GM19035 (cell line): Measurements from ENCODE around the gene CLEC4M.

ENCODE experiments used
- ATAC-seq: cut with Tn5 transposase; IDR thresholded peaks from one replicate; pipeline ENCODE4 v1.9.1; 2021; ENCODE audit not compliant: unreplicated experiment

CLEC4M gene

GRCh38 chr19:7762719-7763293 is at the start of gene CLEC4M:
TSS of gene CLEC4M (plus strand) at chr19:7763243. CDS start at chr19:7763267, 24 bp downstream.
- ATAC-seq: no peak

DNA sequence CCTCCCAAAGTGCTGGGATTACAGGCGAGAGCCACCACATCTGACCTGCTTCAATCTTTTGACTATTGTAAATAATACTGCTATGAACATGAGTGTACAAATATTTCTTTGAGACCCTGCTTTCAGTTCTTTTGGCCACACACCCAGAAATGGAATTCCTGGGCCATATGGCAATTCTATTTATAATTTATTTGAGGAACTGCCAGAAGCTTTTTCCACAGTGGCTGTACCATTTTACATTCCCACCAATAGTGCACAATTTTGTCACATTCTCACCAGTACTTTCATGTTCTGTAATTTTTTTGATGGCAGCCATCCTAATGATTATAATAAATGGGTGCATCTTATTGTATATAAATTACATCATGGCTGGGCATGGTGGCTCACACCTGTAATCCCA is 47.4 kb upstream of the CLEC4M start:
- no peak for ATAC-seq

DNA sequence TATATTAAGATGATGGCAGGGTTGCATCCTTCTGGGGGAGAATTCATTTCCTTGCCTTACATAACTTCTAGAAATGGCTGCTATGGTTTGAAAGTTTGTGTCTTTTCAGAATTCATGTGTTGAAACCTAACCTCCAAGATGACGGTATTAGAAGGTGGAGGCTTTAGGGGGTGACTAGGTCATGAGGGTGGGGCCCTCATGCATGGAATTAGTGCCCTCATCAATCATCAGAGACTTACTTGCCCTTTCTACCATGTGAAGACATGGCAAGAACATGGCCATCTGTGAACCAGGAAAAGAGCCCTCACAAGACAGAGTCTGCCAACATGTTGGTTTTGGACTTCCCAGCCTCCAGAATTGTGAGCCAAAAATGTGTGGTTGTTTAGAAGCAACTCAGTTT is 46.3 kb upstream of the CLEC4M start:
- no peak for ATAC-seq

- ATAC-seq: no peak
Observed at GRCh38 chr19:7718668-7719067, 44.4 kb upstream of the CLEC4M start.

GRCh38 chr19:7720351-7720750 is 42.7 kb upstream of the CLEC4M start:
- no peak for ATAC-seq

DNA sequence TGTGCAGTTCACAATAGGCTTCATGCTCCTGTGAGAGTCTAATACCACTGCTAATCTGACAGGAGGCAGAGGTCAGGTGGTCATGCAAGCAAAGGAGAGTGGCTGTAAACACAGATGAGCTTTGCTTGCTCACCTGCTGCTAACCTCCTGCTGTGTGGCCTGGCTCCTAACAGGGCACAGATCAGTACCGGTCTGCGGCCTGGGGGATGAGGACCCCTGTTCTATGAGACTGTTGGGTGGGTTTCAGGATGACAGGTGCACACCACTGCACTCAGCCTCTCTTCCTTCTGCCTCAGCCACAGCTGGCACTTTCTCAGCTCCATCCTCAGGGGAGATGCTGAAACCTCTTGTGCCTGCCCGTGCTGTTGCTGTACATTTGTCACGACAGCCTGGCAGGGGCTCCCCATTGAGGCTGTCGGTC is 40.8 kb upstream of the CLEC4M start:
- ATAC-seq: no peak

GRCh38 chr19:7725791-7726190 is 37.3 kb upstream of the CLEC4M start:
- no peak for ATAC-seq

- no peak for ATAC-seq
Observed at GRCh38 chr19:7729211-7729610, 33.8 kb upstream of the CLEC4M start.

GRCh38 chr19:7729831-7730285 is 33.2 kb upstream of the CLEC4M start:
- ATAC-seq: no peak

GRCh38 chr19:7730286-7731217 is 32.5 kb upstream of the CLEC4M start:
- no peak for ATAC-seq

- ATAC-seq: no peak
Observed at GRCh38 chr19:7731218-7731595, 31.8 kb upstream of the CLEC4M start.

DNA sequence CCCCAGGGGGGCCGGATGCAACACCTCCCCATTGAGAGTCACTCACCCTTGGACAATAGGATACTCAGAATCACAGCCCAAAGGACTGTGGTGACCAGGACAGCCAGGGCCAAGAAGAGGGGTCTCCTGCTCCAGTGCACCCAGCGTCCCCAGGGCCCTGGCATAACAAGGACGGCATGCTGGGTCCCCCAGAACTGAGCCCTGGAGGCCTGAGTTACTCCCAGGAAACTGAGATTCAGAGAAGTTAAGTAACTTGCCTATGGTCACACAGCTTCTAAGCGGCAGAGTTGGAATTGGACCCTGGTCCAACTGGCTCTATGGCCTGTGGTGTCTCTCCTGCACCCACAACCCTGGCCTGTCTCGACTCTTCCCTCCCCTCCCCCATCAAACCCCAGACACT is 31.4 kb upstream of the CLEC4M start:
- ATAC-seq: no peak

DNA sequence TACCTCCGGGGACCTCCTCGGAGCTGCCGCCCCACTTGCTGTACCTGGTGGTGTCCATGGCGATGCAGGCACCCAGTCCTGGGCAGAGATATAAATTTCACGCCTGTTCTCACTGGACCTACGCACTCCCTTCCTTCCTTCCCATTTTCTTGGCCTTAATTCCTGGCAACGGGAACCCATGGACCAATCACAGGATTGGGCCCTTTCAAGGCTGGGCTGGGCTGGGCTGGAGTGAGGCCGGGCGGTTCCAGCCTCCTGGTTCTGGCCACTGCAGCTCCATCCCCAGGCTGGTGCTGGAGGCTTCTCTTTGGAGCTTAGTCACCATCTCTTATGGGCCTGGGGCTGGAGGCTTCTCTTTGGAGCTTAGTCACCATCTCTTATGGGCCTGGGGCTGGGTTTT is 31.0 kb upstream of the CLEC4M start, which contains the start of gene CLEC4G:
CLEC4G (minus strand) TSS at position 66 of the 400 bp plus-strand sequence; CDS start at position 58, 8 bp downstream.
- ATAC-seq: no peak

DNA sequence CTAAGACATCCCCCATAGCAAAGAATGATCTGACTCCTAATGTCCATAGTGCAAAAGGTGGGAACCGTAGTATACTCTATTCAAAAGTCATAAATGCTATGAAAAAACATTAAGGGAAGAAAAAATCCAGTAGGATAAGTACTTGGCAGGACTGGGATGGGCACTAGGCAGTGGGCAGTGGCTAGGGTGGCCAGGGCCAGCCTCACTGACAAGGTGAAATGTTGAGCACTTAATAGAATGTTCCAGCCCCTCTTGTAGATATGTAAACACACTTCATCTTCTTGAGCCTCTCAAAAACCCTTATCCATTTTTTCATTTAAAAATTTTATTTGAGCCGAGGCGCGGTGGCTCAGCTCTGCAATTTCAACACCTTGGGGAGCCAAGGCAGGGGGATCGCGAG is 29.7 kb upstream of the CLEC4M start:
- no peak for ATAC-seq

DNA sequence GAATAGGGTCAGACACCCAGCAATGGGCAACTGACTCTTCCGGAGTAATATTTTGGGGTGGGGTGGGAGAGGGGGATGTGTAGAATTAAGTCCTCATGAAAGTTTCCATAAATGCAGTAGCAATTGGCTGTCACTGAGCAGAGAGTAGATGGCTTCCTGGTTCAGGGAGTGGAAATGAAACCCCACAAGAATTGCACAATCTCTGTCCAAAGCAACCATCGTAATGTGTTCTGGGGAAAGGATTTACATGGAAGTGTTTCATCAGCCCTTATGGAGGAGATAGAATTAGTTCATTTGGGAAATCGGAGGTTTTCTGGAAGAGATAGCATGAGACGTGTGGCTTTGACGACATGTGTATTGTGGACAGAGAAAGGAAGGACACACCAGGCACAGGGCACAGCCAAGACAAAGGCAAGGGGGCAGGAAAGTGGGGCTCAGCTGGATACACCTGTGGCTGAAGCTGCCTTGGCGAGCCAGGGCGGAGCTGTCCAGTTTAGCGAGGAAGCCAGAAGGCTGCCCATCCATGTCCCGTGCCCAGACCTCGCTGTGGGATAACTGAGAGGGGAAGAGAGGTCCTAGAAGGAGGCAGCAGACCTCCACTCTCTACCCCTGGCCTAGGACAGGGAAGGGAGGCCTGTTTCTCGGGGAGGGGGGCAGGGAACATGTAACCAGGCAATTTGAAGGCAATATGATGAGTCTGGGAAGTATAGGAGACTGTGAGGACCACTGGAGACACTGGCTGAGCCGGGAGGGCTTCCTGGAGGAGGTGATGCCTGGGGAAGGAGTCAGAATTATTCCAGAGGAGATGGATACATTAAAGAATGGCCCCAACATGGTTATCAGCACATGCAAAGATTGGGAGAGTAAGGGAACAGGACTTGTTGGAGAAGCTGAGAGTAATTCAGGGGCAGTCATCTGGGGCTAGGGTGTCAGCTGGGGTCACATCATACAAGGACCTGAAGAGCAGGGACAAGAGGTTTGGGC is 28.5 kb upstream of the CLEC4M start:
- ATAC-seq: no peak

GRCh38 chr19:7736148-7736547 is 26.9 kb upstream of the CLEC4M start:
- no peak for ATAC-seq

- no peak for ATAC-seq
Observed at GRCh38 chr19:7737215-7737614, 25.8 kb upstream of the CLEC4M start.

GRCh38 chr19:7738023-7738422 is 25.0 kb upstream of the CLEC4M start:
- ATAC-seq: no peak

DNA sequence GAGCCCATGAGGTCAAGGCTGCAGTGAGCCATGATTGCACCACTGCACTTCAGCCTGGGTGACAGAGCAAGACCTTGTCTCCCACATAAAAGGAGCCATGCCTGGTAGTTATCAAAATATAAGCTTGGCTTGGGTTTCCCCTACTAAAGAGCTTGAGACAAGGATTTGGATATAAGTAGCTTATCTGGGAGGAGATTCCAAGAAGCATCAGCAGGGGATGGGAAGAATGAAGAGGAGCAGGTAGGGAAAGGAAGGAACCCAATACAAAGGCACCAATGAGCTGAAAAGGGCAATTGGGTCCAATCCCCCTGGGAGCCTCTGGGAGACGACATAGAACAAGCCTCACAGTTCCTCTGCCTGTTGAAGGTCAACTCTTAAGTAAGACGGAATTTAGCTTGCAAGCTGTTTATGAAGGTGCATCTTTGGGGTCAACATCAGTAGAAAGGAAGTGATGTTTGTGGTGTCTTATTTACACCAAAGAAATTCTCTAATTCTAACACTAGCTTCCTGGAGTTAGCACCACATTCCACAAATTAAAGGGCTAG is 23.8 kb upstream of the CLEC4M start:
- ATAC-seq: no peak

DNA sequence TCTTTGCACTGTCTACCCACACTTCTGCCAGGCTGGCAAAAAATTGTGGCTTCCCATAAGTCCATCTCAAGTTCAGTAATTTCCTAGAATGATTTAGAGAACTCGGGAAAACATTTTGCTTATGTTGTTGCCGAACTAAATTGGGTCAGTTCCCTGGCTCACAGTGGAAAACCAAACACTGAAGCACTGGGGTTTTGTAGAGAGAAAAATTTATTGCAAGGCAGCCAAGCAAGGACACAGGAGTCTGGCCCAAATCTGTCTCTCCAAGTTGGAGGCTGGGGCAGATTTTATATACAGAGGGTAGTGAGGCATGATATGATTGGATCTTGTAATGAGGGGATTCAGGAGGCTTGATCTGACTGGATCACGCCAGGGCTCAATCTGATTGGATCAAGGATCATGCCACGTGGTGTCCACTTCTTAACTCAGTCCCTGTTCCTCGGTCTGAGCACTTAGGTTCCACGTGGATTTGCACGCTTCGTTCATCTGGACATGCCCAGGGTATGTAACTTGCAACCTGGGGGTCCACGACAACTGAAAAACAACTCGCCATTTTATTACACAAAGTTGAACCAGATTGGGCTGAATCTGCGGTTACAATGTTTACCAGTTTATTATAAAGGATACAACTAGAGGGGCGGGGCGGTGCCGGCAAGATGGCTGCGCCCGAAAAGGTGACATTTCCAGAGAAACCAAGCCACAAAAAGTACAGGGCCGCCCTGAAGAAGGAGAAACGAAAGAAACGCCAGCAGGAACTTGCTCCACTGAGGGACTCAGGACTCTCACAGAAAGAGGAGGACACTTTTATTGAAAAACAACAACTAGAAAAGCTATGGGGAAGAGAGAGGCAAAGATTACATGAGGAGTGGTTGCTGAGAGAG is 23.0 kb upstream of the CLEC4M start:
- no peak for ATAC-seq
